CD4-positive, alpha-beta T cell treated with Interleukin-6 for 4 hours (primary cell): ENCODE data around the gene CXCL12.

ENCODE experiments used
- DNase-seq: peaks from one replicate; pipeline ENCODE4 v3.0.0-alpha.2; 2020; ENCODE audit warnings: mixed read lengths

The CXCL12 gene

GRCh38 chr10:44383749-44384600, 922 bp downstream of the CXCL12 start:
- DNase-seq, result no peak

GRCh38 chr10:44382981-44383748, 1.7 kb downstream of the CXCL12 start:
- DNase-seq, result no peak

GRCh38 chr10:44382131-44382858, 2.6 kb downstream of the CXCL12 start:
- DNase-seq, result no peak

GRCh38 chr10:44380829-44381600, 3.9 kb downstream of the CXCL12 start:
- DNase-seq, result no peak

GRCh38 chr10:44379907-44380306, 5.0 kb downstream of the CXCL12 start:
- no peak for DNase-seq

- no peak for DNase-seq
Observed at GRCh38 chr10:44378626-44379025, 6.3 kb downstream of the CXCL12 start.

GRCh38 chr10:44377651-44378310, 7.1 kb downstream of the CXCL12 start:
- DNase-seq, result no peak

- no peak for DNase-seq
Observed at GRCh38 chr10:44376472-44377099, 8.3 kb downstream of the CXCL12 start.

GRCh38 chr10:44374155-44374554, 10.7 kb downstream of the CXCL12 start:
- DNase-seq, result no peak

- no peak for DNase-seq
Observed at GRCh38 chr10:44373341-44373995, 11.4 kb downstream of the CXCL12 start.

- DNase-seq, result no peak
Observed at GRCh38 chr10:44372181-44372580, 12.7 kb downstream of the CXCL12 start.

- no peak for DNase-seq
Observed at GRCh38 chr10:44370731-44371248, 14.1 kb downstream of the CXCL12 start.

- no peak for DNase-seq
Observed at GRCh38 chr10:44369854-44370253, 15.0 kb downstream of the CXCL12 start.

GRCh38 chr10:44369296-44369695, 15.6 kb downstream of the CXCL12 start:
- no peak for DNase-seq

- DNase-seq, result no peak
Observed at GRCh38 chr10:44368637-44369036, 16.3 kb downstream of the CXCL12 start.

GRCh38 chr10:44366941-44367630, 17.8 kb downstream of the CXCL12 start:
- DNase-seq, result no peak

GRCh38 chr10:44364566-44364965, 20.3 kb downstream of the CXCL12 start:
- no peak for DNase-seq

GRCh38 chr10:44363716-44364115, 21.2 kb downstream of the CXCL12 start:
- no peak for DNase-seq

- DNase-seq, result no peak
Observed at GRCh38 chr10:44362866-44363711, 21.8 kb downstream of the CXCL12 start.
